Suppressor macrophage (primary cell): ENCODE results near the gene GOLT1A.
A peak's percentile ranks its signal among the peaks of the same experiment; 100 is the strongest.

ENCODE experiments used
- DNase-seq, 4 experiments: peaks; one replicate each; pipeline ENCODE4 v3.0.0-alpha.2; 2020 to 2022
- total RNA-seq, 17 experiments: gene quantifications; one replicate each; lab custom pipeline; 2026; ENCODE audit warnings: mixed read lengths in 6 of 17, inconsistent platforms in 3 of 17; lab: John Stamatoyannopoulos, UW

The GOLT1A gene
- 0 to 1.3 (median 0) reads per million in 17 experiments for total RNA-seq

- DNase-seq, result peak; percentile 65 to 82 (median 80)
Measured at GRCh38 chr1:204213668-204214662, at the start of gene GOLT1A. TSS of gene GOLT1A (minus strand) at chr1:204213988. CDS start at chr1:204213906, 82 bp downstream.

DNA sequence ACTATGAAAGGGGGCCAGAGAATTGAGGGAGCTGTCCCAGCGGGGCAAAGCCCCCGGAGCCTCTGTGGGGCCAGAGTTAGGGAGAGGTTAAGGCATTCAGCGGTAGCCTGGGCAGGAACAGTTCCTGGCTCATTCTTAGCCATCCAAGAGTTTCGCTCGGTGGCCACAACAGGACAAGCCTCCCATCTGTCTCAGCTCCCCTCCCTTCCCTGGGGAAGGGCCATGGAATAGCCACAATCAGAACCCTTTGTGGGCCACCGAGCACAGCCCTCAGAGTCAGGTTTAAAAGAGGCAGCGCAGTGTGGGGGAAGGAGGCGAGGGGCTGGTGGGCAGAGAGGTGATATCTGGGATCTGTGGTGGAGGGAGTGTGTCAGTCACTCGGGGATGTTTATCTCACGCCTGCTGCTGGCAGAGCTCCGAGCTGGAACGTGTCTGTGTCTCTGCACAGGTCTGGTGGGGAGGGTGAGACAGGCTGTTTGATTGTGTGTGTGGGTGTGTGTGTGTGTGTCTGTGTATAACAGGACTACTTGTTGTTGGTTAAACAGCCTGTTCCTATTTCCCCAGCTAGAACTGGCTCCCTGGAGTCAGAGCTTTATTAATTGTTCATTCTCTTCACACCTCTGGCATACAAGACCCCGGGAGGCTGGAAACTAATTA, 49.6 kb upstream of the GOLT1A start:
- DNase-seq, result no peak

DNA sequence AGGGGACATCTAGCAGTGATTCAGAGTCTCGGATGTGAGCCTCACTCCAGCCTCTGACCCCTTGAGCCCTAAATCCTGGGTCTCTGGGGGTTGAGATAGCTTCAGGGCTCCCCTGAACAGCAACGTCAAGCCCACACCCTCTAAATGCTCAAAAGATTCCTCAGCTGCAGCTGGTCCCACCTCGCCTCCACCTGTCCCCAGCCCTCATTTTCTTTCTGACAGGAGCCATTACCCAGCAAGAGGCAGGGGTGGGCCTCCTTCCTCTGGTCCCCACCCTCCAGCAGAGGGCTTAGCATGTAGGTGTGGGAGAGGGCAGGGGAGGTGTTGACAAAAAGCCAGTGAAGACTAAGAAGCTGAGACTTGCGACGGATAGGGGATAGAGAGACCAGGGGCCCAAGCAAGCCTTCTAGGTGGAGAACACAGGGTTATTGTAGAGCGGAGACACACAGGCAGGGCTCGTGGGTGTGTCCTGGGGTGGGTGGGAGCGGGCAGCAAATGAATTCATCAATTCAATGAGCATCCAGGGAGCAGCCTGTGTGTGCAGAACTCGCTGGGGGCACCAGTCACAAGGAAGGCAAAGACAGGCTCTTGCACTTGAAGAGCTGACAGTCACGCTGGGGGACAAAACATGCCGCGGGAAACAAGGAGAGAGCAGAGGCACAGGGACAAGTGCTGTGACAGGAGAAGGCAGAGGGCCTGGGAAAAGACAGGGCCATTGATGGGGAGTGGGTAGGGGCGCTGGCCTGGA, 48.9 kb upstream of the GOLT1A start:
- DNase-seq, result no peak

DNA sequence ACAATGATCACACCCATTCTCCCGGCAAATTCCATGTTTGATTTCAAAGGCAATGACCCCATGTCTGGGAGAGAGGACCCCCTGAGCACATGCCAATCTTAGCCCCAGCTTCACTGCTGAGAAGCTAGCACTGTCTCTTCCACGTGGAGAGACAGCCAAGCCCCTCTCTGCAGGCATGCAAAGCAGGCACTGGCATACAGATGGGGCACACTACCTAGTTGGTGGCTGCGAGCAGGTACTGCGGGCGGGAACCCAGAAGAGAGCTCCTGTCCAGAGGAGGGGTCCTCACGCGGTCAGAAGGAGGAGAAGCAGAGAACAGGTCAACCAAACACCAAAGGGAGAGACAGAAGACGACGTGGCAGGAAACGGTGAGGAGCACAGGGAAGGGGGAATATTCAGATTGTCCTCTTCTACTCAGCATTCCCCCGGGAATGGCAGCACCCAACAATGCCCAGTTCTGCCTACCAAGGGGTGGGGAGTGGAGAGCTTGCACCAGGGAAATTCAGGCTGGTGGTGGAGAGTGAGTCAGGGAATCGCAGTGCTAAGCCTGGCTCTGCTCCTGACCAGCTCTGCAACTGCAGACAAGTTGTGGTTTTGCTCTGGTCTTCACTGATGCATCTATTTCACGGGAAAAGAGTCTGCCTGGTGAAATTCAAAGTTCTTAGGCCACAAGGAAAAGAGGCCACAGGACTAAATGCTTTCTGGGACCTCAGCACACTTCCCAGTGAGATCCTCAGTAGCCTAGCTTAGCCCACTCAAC, 48.1 kb upstream of the GOLT1A start:
- DNase-seq, result no peak

GRCh38 chr1:204261266-204261665, 47.5 kb upstream of the GOLT1A start:
- no peak for DNase-seq

DNA sequence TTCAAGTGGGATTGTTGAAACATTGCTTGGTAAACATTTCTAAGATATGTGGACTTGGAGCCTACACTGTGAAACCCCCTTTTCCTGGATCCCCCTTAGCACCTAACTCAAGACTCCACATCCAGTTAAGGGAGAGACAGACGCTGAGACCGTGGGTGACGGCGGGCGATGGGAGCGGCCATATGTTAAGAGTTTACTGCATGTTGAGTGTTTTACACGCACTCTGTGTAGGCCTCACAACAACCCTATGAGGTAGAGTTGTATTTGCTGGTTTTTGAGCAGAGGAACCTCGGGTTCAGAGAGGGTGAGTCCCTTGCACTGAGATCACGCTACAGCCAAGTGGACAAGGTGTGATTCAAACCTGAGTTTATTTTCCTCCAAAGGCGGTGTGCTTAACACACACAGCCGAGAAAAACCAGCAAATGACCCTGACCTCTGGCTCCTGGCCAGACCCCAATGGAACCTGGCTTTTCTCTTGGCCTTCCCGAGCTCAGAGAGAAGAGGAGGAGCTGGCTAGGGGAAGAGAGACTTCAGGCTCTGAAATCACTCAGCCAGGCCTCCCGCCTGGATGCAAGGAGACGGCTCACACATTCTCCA, 46.9 kb upstream of the GOLT1A start:
- no peak for DNase-seq

DNA sequence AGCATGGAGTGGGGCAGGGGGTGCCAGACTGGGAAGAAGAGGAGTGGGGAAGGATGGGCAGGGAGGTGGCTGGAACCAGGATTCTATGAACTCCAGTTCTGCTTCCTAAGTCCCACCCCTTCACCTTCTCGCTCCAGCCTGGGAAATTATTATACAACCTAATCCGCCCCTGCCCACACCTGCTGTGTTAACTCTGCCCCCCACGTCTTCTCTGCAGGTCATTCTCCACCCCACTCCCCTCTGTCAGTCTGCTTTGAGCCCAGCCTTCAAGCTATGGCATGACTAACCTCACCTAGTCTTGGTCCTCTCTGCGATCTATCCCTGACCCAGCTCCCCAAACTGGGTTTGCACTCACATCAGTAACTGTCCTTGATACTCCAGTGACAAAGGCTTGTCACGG, 46.0 kb upstream of the GOLT1A start:
- no peak for DNase-seq

GRCh38 chr1:204259196-204259595, 45.4 kb upstream of the GOLT1A start:
- no peak for DNase-seq

GRCh38 chr1:204258213-204259115, 44.7 kb upstream of the GOLT1A start:
- DNase-seq, result peak; percentile 59 to 83 (median 70)

DNA sequence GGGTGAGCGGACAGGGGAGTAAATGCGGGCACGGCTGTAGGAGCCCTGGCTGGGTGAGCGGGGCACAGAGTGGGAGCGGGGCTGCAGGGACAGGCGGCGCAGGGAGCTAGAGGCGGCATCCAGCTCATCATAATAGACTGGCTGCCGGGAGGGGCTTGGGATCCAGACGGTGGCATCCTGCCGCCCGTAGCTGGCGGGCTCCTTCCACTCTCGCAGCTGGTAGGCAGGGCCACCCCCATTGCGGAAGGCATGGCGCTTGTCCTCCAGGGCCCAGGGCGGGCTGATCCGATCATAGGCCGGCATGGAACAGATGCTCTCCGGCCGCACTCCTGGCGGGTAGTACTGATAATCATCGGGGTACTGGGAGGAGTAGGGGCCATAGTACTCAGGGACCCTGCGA, 43.7 kb upstream of the GOLT1A start:
- DNase-seq, result no peak

- DNase-seq, result no peak
Measured at GRCh38 chr1:204256531-204256930, 42.7 kb upstream of the GOLT1A start.

- peak in 1 of 4 experiments; percentile 18 for DNase-seq
Measured at GRCh38 chr1:204255966-204256365, 42.2 kb upstream of the GOLT1A start.

GRCh38 chr1:204255225-204255624, 41.4 kb upstream of the GOLT1A start:
- no peak for DNase-seq

GRCh38 chr1:204254031-204254661, 40.4 kb upstream of the GOLT1A start:
- DNase-seq, result peak; percentile 80 to 93 (median 87)

DNA sequence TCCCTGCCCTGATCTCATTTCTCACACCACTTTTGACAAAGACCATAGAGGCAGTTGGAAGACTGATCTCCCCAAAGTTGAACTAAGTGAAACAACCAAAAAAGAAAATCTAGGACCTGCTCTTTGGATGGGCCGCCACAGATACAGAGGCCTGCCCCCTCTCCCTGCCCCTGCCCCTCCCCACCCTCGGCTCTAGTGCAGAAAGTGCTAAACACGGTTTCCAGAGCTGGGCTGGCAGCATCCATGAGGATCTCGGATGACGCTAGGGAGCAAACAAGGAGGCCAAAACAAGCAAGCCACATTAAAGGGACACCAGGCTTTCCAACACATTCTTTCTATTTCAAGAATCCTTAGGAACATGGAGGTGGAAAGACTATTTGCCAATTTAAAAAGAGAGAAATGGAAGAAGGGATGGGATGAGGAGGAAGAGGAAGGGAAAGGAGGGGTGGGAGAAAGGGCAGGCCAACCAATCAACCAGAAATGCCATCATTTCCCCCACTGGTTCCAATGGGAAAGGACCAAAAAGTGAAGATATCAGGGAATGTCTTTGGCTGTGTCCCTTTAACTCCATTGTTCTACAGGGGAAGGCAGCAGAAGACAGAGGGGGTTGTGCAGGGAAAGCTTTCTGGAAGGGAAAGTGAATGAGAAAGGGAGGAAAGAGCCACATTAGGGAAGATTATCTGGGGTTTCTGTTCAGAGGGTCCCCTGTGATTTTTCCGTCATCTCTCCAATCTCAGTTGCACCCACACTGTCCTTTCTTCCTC, 38.3 kb upstream of the GOLT1A start:
- DNase-seq, result no peak

DNA sequence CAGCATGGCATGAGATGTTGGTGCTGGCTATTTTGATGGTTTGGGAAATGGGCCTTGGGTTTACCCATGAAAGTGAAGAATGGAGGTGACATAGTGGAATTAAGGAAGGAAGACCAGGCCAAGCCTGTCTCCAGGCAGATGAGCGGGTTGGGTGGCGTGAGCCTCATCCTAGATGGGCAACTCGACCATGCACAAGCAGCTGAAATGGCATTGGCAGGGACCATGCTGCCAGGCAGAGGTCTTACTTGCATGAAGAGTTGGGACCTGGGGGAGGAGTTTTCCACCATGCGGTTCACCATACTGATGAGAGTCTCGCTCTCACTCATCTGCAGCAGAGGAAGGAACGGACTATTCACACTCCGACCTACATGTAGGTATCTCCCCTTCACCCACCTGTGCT, 37.5 kb upstream of the GOLT1A start:
- DNase-seq, result no peak

GRCh38 chr1:204250428-204251030, 36.7 kb upstream of the GOLT1A start:
- no peak for DNase-seq

DNA sequence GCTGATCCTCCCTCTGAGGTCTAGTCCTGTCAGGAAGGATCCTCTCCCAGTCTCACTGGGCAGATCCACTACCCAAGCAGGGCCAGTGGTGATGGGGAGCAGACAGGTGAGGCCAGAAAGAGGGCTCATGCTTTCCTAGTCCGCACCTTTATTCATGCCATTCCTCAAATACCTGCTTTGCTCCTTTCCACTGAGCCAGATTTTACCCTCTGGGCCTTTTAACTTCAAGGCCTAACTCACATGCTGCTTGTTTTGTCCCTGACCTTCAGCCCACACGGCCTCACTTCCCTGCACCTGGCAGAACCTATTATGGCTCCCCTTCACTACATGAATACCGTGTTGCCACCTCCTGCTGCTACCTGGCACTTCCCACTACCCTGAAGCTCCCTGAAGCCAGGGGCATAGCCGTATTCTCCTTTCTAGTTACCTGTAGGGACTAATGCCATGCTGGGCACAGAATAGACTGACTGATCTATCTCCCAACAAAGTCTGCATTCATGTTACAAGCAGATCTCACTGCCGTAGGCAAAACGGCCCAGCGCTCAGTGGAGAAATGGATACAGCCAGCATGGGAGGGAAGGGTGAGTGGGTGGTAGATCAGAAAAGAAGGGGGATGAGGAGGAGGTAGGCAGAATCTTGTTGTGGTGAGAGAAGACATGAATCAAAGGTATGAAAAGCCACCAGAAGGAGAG, 36.1 kb upstream of the GOLT1A start:
- DNase-seq, result no peak
